ENCODE results near the gene C4orf50. TPM values are rescaled to one million over a fixed set of nuclear protein-coding genes. Genes with fewer than 3 reads are reported as not detected.

C4orf50 gene
- total and polyA plus RNA-seq, 2 of the 13 experiments (the other 11 are each of a cell fraction or from before 2014, with no cell fraction given), result not detected

GRCh38 chr4:5965225-5965624, 53.0 kb downstream of the C4orf50 start:
- no TSS peak for BruUV-seq (replicated peaks)
- FAIRE-seq (no peak), DNase-seq (ENCODE audit: low spot score) (no peak), ATAC-seq (no peak)
- intact Hi-C loops (cut with micrococcal nuclease; ENCODE audit: unreplicated experiment), result no loop called here
- H3K27me3 ChIP-seq (ENCODE audit: control insufficient read depth in 1 of 2, insufficient read depth in 2 of 2, low read length in 2 of 2), result peaks cover 14 to 55% of the 10 kb centered on the region in 2 experiments; a peak in 4 of 5 replicates
- H3K9ac ChIP-seq (ENCODE audit: insufficient read depth, low read depth, low read length), result no peak overlapping the region
- H2AFZ ChIP-seq (ENCODE audit: low read length), result no peak overlapping the region
- H3K4me2 ChIP-seq (ENCODE audit: low read depth, low read length), result no peak overlapping the region
- in situ Hi-C loops (cut with HindIII; ENCODE audit: extremely low pct_ligation_motif_present, low pct_unique_long_range_greater_than_20kb), result no loop called here
- H3K9me3 ChIP-seq (ENCODE audit: low read length), result no peaks in the 10 kb centered on the region
- H4K20me1 ChIP-seq (ENCODE audit: insufficient read depth, low read length), result no peaks in the 10 kb centered on the region
- no peak overlapping the region for H3K4me3 ChIP-seq (replicated peaks in 1 of 3; ENCODE audit: insufficient read depth in 1 of 3, low read depth in 2 of 3, low read length in 3 of 3)
- ChIA-PET CTCF (ENCODE audit: low intra/inter-chr PET ratio, low total read pairs) (no interaction called here), POLR2A (no interaction called here)
- H3K79me2 ChIP-seq (ENCODE audit: insufficient read depth, low read length), result no peaks in the 10 kb centered on the region
- no peak overlapping the region for H3K27ac ChIP-seq (ENCODE audit: extremely low read length, insufficient read depth, low read length)
- 56% methylated on average over 9 of the region's 9 CpGs for WGBS (ENCODE audit: low lambda C conversion rate)
- TF ChIP-seq MAFK (conservative IDR thresholded peaks at IDR 0.05 in 1 of 2, IDR thresholded peaks at IDR 0.05 in 1 of 2; ENCODE audit: low read length in 2 of 2) (no peak), MAX (IDR thresholded peaks at IDR 0.05) (no peak)
- no peaks in the 10 kb centered on the region for H3K36me3 ChIP-seq (replicated peaks in 1 of 2; ENCODE audit: control insufficient read depth in 1 of 2, insufficient read depth in 2 of 2, low read length in 2 of 2)
- H3K4me1 ChIP-seq (ENCODE audit: insufficient read depth, low read length), result no peaks in the 10 kb centered on the region

GRCh38 chr4:5964030-5964429, 54.2 kb downstream of the C4orf50 start:
- POLR2A ChIA-PET, result no interaction called here

More at GRCh38 chr4:5964030-5964429, 54.2 kb downstream of the C4orf50 start:
- Histone ChIP-seq H3K27me3 (ENCODE audit: control insufficient read depth in 1 of 2, insufficient read depth in 2 of 2, low read length in 2 of 2) (peaks cover 15 to 57% of the 10 kb centered on the region in 2 experiments; a peak in 3 of 5 replicates), H4K20me1 (ENCODE audit: insufficient read depth, low read length) (no peaks in the 10 kb centered on the region), H3K4me1 (ENCODE audit: insufficient read depth, low read length) (no peaks in the 10 kb centered on the region), H3K79me2 (ENCODE audit: insufficient read depth, low read length) (no peaks in the 10 kb centered on the region), H3K36me3 (replicated peaks in 1 of 2; ENCODE audit: control insufficient read depth in 1 of 2, insufficient read depth in 2 of 2, low read length in 2 of 2) (no peaks in the 10 kb centered on the region), H3K27ac (ENCODE audit: extremely low read length, insufficient read depth, low read length) (no peak overlapping the region), H3K4me3 (replicated peaks in 1 of 3; ENCODE audit: insufficient read depth in 1 of 3, low read depth in 2 of 3, low read length in 3 of 3) (no peak overlapping the region), H3K4me2 (ENCODE audit: low read depth, low read length) (no peak overlapping the region), H2AFZ (ENCODE audit: low read length) (no peak overlapping the region), H3K9me3 (ENCODE audit: low read length) (no peaks in the 10 kb centered on the region), H3K9ac (ENCODE audit: insufficient read depth, low read depth, low read length) (no peak overlapping the region)
- TF ChIP-seq IRF9 (CRISPR knock-in tag; IDR thresholded peaks at IDR 0.05; ENCODE audit: borderline replicate concordance) (no peak), ZNF570 (CRISPR knock-in tag; IDR thresholded peaks at IDR 0.05; ENCODE audit: borderline replicate concordance) (no peak)
- no peak for DNase-seq (ENCODE audit: low spot score)
- no TSS peak for BruUV-seq (replicated peaks)
- no peak for FAIRE-seq
- CTCF ChIA-PET (ENCODE audit: low intra/inter-chr PET ratio, low total read pairs), result no interaction called here
- intact Hi-C loops (cut with micrococcal nuclease; ENCODE audit: unreplicated experiment), result no loop called here
- 2% methylated on average over 4 of the region's 5 CpGs for WGBS (ENCODE audit: low lambda C conversion rate)
- in situ Hi-C loops (cut with HindIII; ENCODE audit: extremely low pct_ligation_motif_present, low pct_unique_long_range_greater_than_20kb), result no loop called here
- no peak for ATAC-seq

Data from HepG2 (cell line).